Testis (tissue), 3 donors: ENCODE measurements around the gene RABGGTA. TPM values are rescaled to one million over a fixed set of nuclear protein-coding genes. Genes with fewer than 3 reads are reported as not detected.

Source experiments
- DNase-seq: peaks from one replicate; pipeline ENCODE4 v3.0.0-alpha.2; 2019
- H3K27ac ChIP-seq, 2 donors: fragments of 200-600 bp; sonication (generic); one replicate each; pipeline ENCODE4 v1.5.1; 2019
- H3K27me3 ChIP-seq: fragments of 200-600 bp; sonication (generic); one replicate; pipeline ENCODE4 v1.5.1; 2019
- H3K36me3 ChIP-seq: fragments of 200-600 bp; sonication (generic); one replicate; pipeline ENCODE4 v1.5.1; 2017; ENCODE audit warnings: low read depth; ENCODE audit errors: missing control alignments
- H3K4me1 ChIP-seq: fragments of 200-600 bp; sonication (generic); one replicate; pipeline ENCODE4 v1.5.1; 2019
- H3K4me3 ChIP-seq, 2 donors: fragments of 200-600 bp; sonication (generic); one replicate each; pipeline ENCODE4 v1.5.1; 2017 to 2019
- H3K9me3 ChIP-seq: fragments of 200-600 bp; sonication (generic); one replicate; pipeline ENCODE4 v1.5.1; 2017
- POLR2A ChIP-seq: fragments of 450-650 bp; IDR thresholded peaks from one replicate; pipeline ENCODE4 v1.6.1; 2017; ENCODE audit warnings: antibody characterized with exemption, mild to moderate bottlenecking, moderate library complexity
- WGBS, 2 donors: methylation state at CpG; one replicate each; pipeline ENCODE4 v1.1.5; 2018; 5-methylcytosine and 5-hydroxymethylcytosine counted together
- intact Hi-C: fragments of 100-400 bp; cut with DNase I; formaldehyde crosslinking; loops from one replicate; pipeline ENCODE4 v1.15.1; 2023; ENCODE audit warnings: low total_unique reads
- polyA plus RNA-seq: library from polyadenylated mRNA; stranded (reverse); fragments of 350-450 nt; fragmentation: Illumina TruSeq; extraction: RNeasy Lipid Tissue Mini Kit (QIAGEN cat#74804); gene quantifications from one replicate; pipeline ENCODE4 v1.2.3, GENCODE V29; 2014; ENCODE audit warnings: low read depth, low replicate concordance; ENCODE audit not compliant: insufficient read depth
- total RNA-seq, 2 donors: library from RNA; depleted of rRNA; stranded (reverse); fragments of >200 nt; gene quantifications; one replicate each; pipeline ENCODE4 v1.2.3, GENCODE V29; 2016
- TF ChIP-seq, protein P1 (sequence below), 3 experiments: fragments of 450-650 bp in 2 of 3; fragments of 200-600 bp in 1 of 3; sonication (generic) in 1 of 3; IDR thresholded peaks; one replicate each; pipeline ENCODE4 v1.5.1; 2016 to 2019; ENCODE audit warnings: antibody characterized with exemption in 3 of 3, mild to moderate bottlenecking in 2 of 3, moderate library complexity in 1 of 3

Gene RABGGTA
- total and polyA plus RNA-seq, 3 donors from 2014 or later: 33.5 to 90.2 (median 70.9) TPM

DNA sequence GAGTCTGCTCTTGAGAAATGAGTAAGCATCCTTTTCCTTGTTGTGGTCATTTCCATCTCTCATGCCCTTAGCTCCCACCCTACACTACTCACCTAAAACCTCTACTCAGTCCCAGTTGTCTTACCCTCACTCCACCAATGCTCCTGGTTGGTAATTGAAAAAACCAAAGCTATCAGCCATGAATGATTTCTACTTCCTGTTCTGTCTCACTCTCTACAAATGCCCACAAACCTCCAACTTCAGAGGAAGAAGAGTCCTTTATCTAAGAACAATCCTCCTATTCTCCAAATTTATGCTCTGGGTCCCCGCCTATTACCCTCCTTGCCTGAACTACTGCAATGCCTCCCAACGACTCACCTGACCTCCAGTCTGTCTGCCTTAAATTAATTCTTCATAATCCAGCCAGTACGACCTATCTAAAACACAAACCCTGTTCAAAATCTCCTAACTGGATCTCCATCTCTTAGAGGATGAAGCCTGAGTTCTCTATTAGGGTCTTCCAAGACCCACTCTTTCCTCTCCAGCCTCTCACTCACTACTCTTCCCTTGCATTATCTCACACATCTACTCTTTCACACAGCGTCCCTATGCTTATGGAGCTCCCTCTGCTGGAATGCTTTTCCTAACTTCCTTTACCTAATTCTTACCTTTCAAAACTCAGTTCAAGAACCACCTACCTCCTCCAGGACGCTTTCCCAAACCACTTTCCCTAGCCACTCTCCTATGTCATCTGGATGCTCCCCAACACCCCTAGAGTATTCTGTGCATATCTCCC, 26.0 kb upstream of the RABGGTA start:
- no peak for DNase-seq
- Histone ChIP-seq H3K4me3 (no peak overlapping the region), H3K27ac (no peak overlapping the region), H3K9me3 (no peaks in the 10 kb centered on the region), H3K4me1 (peaks cover 9% of the 10 kb centered on the region), H3K27me3 (no peaks in the 10 kb centered on the region), H3K36me3 (no peaks in the 10 kb centered on the region)
- WGBS, 2 donors: 64 to 66% methylated on average over 5 of the region's 5 CpGs
- TF ChIP-seq, protein P1, sequence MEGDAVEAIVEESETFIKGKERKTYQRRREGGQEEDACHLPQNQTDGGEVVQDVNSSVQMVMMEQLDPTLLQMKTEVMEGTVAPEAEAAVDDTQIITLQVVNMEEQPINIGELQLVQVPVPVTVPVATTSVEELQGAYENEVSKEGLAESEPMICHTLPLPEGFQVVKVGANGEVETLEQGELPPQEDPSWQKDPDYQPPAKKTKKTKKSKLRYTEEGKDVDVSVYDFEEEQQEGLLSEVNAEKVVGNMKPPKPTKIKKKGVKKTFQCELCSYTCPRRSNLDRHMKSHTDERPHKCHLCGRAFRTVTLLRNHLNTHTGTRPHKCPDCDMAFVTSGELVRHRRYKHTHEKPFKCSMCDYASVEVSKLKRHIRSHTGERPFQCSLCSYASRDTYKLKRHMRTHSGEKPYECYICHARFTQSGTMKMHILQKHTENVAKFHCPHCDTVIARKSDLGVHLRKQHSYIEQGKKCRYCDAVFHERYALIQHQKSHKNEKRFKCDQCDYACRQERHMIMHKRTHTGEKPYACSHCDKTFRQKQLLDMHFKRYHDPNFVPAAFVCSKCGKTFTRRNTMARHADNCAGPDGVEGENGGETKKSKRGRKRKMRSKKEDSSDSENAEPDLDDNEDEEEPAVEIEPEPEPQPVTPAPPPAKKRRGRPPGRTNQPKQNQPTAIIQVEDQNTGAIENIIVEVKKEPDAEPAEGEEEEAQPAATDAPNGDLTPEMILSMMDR (IDR thresholded peaks at IDR 0.05): no peak
- TF ChIP-seq POLR2A: no peak
- intact Hi-C loops: no loop called here

DNA sequence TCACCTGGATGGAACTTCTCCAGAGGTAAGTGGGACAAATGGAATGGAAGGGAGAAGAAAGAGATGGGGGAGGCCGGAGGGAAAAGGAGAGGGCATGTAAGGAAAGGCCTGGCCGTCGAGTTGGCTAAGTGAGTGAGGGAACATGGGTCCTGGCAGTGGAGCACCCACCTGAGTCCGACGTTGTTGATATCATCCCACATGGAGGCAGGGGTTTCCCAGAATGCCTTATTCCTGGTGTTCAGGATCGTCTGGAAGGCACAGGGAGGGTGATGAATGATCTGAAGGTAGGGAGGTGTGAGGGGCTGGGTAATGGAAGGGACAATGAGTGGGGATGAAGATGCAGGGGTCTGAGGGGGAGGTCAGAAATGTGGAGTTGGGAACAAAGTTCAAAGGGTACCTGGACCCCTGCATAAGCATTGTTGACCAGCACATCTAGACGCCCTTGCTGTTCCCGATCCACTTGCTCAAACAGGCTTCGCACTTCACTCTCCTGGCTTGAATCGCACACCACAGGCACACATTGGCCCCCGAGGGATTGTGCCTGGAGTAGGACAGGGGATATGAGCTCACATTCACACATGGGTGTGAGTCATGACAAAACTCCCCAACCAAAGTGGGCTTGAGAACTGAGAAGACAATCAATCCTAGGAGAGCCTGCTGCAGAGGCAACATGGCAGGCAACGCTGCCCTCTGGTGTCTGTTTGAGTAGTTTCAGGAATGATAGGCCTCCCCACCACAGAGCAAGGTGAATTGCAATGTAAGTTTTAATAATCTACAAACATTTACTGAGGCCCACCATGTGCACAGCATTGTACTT, 25.2 kb upstream of the RABGGTA start:
- no peak for TF ChIP-seq POLR2A
- TF ChIP-seq, protein P1 (IDR thresholded peaks at IDR 0.05): peak; percentile 50 to 57 (median 55)
- Histone ChIP-seq H3K4me1 (peaks cover 9% of the 10 kb centered on the region), H3K9me3 (no peaks in the 10 kb centered on the region), H3K36me3 (no peaks in the 10 kb centered on the region), H3K27ac (no peak overlapping the region), H3K4me3 (no peak overlapping the region), H3K27me3 (no peaks in the 10 kb centered on the region)
- DNase-seq: peak; percentile 74
- intact Hi-C loops: no loop called here
- 59 to 72% methylated on average over 12 of the region's 12 CpGs for WGBS, 2 donors

DNA sequence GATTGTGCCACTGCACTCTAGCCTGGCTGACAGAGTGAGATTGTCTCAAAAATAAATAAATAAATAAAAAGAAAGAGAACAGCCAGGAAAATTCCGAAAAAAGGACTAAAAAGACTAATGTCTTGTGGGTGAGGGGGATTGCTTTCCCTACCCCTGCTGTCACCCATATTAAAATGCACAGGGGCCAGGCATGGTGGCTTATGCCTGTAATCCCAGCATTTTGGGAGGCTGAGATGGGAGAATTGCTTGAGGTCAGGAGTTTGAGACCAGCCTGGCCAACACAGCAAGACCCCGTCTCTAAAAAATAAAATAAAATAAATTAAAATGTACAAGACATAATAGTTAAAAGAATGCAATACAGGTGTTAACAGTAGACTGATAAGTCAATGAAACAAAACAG, 22.1 kb upstream of the RABGGTA start:
- no peak for DNase-seq
- Histone ChIP-seq H3K9me3 (no peaks in the 10 kb centered on the region), H3K27me3 (no peaks in the 10 kb centered on the region), H3K4me1 (no peaks in the 10 kb centered on the region), H3K4me3 (no peak overlapping the region), H3K36me3 (no peaks in the 10 kb centered on the region), H3K27ac (no peak overlapping the region)
- WGBS, 2 donors: 91 to 93% methylated on average over 2 of the region's 2 CpGs
- intact Hi-C loops: no loop called here
- no peak for TF ChIP-seq POLR2A
- TF ChIP-seq, protein P1 (IDR thresholded peaks at IDR 0.05): no peak

DNA sequence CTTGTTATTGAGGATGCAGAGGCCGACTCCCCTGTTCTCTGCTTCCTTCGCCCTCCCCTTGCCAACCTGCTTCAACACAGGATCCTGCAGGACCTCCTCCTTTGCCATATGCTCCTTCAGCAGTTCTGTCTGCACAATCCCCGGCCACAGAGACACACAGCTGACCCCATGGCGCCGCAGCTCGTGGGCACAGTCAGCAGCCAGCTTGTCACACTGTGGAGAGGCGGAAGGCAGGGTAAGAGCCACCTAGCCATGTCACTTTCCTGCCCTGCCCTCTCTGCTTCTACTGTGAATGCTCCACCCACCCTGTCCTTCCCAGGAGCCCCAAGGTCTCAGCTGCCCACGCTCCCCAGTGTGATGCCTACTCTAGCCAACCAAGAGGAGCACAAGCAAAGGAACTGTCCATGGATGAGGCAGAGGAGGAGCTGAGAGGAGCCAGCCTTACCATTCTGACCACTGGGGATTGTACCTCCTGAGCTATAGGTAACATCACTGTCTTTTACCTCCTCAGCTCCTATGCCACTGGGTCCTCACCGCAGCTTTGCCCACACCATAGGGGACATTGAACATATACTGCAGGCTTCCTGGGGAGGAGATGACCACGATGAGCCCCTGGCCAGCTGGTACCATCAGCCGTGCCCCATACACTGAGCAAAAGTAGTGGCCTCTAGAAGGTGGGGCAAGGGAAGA, 20.9 kb upstream of the RABGGTA start:
- DNase-seq: no peak
- no peaks in the 10 kb centered on the region for H3K4me1 ChIP-seq
- no peak overlapping the region for H3K27ac ChIP-seq
- H3K9me3 ChIP-seq: no peaks in the 10 kb centered on the region
- intact Hi-C loops: no loop called here
- no peak overlapping the region for H3K4me3 ChIP-seq
- TF ChIP-seq, protein P1 (IDR thresholded peaks at IDR 0.05): no peak
- no peak for TF ChIP-seq POLR2A
- H3K36me3 ChIP-seq: no peaks in the 10 kb centered on the region
- 92 to 96% methylated on average over 10 to 11 of the region's 11 CpGs for WGBS, 2 donors
- H3K27me3 ChIP-seq: no peaks in the 10 kb centered on the region
